Astrocyte (in vitro differentiated cells and primary cell): ENCODE data around the gene DHX38. TPM values are rescaled to one million over a fixed set of nuclear protein-coding genes. Genes with fewer than 3 reads are reported as not detected.
A peak's percentile ranks its signal among the peaks of the same experiment; 100 is the strongest.

ENCODE experiments used
- DNase-seq: peaks from one replicate; pipeline ENCODE4 v3.0.0-alpha.2; 2010; ENCODE audit warnings: low read depth
- FAIRE-seq: peaks from 2 replicates; lab custom pipeline; 2011; peaks lifted over from hg19 to GRCh38; lab: Jason Lieb, UNC
- H2AFZ ChIP-seq: 2 replicates; pipeline ENCODE4 v1.6.0; 2012; ENCODE audit warnings: low read depth, low read length, inconsistent platforms
- H3K27ac ChIP-seq: 2 replicates; pipeline ENCODE4 v1.5.1; 2011; ENCODE audit warnings: low read depth, low read length, inconsistent platforms
- H3K27me3 ChIP-seq: 2 replicates; pipeline ENCODE4 v1.6.0; 2011; ENCODE audit warnings: low read length, inconsistent platforms; ENCODE audit not compliant: insufficient read depth
- H3K36me3 ChIP-seq: 2 replicates; pipeline ENCODE4 v1.5.1; 2011; ENCODE audit warnings: low read length, inconsistent platforms; ENCODE audit not compliant: insufficient read depth
- H3K4me1 ChIP-seq: 2 replicates; pipeline ENCODE4 v1.5.1; 2011; ENCODE audit warnings: low read length, inconsistent platforms; ENCODE audit not compliant: insufficient read depth
- H3K4me2 ChIP-seq: 2 replicates; pipeline ENCODE4 v1.6.0; 2012; ENCODE audit warnings: low read length, inconsistent platforms
- H3K4me3 ChIP-seq: 2 replicates; pipeline ENCODE4 v1.5.1; 2011; ENCODE audit warnings: low read depth, mild to moderate bottlenecking, low read length, inconsistent platforms; ENCODE audit not compliant: insufficient read depth
- H3K79me2 ChIP-seq: 2 replicates; pipeline ENCODE4 v1.6.0; 2012; ENCODE audit warnings: mild to moderate bottlenecking, low read length, inconsistent platforms; ENCODE audit not compliant: insufficient read depth
- H3K9ac ChIP-seq: 2 replicates; pipeline ENCODE4 v1.6.0; 2012; ENCODE audit warnings: mild to moderate bottlenecking, low read length, inconsistent platforms
- H3K9me3 ChIP-seq: 2 replicates; pipeline ENCODE4 v1.5.1; 2012; ENCODE audit warnings: low read depth, mild to moderate bottlenecking, low read length, inconsistent platforms; ENCODE audit not compliant: insufficient read depth
- H4K20me1 ChIP-seq: 2 replicates; pipeline ENCODE4 v1.6.0; 2012; ENCODE audit warnings: low read length, inconsistent platforms; ENCODE audit not compliant: insufficient read depth
- H3K27ac Mint-ChIP-seq: one replicate; pipeline ENCODE4 v1.8.0; 2021; ENCODE audit warnings: mild to moderate bottlenecking, mixed read lengths; ENCODE audit not compliant: unreplicated experiment
- H3K27me3 Mint-ChIP-seq: one replicate; pipeline ENCODE4 v1.8.0; 2021; ENCODE audit warnings: low read depth, mixed read lengths; ENCODE audit not compliant: unreplicated experiment
- H3K36me3 Mint-ChIP-seq: one replicate; pipeline ENCODE4 v1.8.0; 2021; ENCODE audit warnings: low read depth, mixed read lengths; ENCODE audit not compliant: unreplicated experiment
- H3K4me1 Mint-ChIP-seq: one replicate; pipeline ENCODE4 v1.8.0; 2021; ENCODE audit warnings: low read depth, mixed read lengths; ENCODE audit not compliant: unreplicated experiment
- H3K4me3 Mint-ChIP-seq: one replicate; pipeline ENCODE4 v1.8.0; 2021; ENCODE audit warnings: mild to moderate bottlenecking, moderate library complexity, mixed read lengths; ENCODE audit not compliant: unreplicated experiment
- H3K9me3 Mint-ChIP-seq: one replicate; pipeline ENCODE4 v1.8.0; 2021; ENCODE audit warnings: mild to moderate bottlenecking, mixed read lengths; ENCODE audit not compliant: unreplicated experiment
- CTCF ChIP-seq: IDR thresholded peaks from 2 replicates; pipeline ENCODE4 v1.5.1; 2011; ENCODE audit warnings: low read depth, mild to moderate bottlenecking, inconsistent platforms, low read length, moderate library complexity; ENCODE audit not compliant: insufficient read depth
- EZH2 ChIP-seq: IDR thresholded peaks from 2 replicates; pipeline ENCODE4 v1.6.1; 2012; ENCODE audit warnings: mild to moderate bottlenecking, low read length, inconsistent platforms; ENCODE audit not compliant: insufficient read depth
- total RNA-seq: library from RNA; stranded (reverse); gene quantifications from 2 replicates; pipeline ENCODE4 v1.2.1, GENCODE V29; 2021

DHX38 gene
- total RNA-seq, 1 donor from 2014 or later: 49.0 TPM

- Mint-ChIP-seq H3K4me3 (no peak overlapping the region), H3K27me3 (peaks cover 18% of the 10 kb centered on the region), H3K9me3 (peaks cover 3% of the 10 kb centered on the region), H3K27ac (no peak overlapping the region), H3K36me3 (no peaks in the 10 kb centered on the region), H3K4me1 (peaks cover 2% of the 10 kb centered on the region)
- H3K9ac ChIP-seq: no peak overlapping the region
- no peaks in the 10 kb centered on the region for H3K4me1 ChIP-seq
- H3K9me3 ChIP-seq: no peaks in the 10 kb centered on the region
- FAIRE-seq (no peak), DNase-seq (no peak)
- H3K79me2 ChIP-seq: no peaks in the 10 kb centered on the region
- no peak overlapping the region for H3K27ac ChIP-seq
- TF ChIP-seq CTCF: no peak
- TF ChIP-seq EZH2: no peak
- H3K4me2 ChIP-seq: no peak overlapping the region
- H3K36me3 ChIP-seq: no peaks in the 10 kb centered on the region
- no peak overlapping the region for H3K4me3 ChIP-seq
- no peak overlapping the region for H2AFZ ChIP-seq
- no peaks in the 10 kb centered on the region for H3K27me3 ChIP-seq
- H4K20me1 ChIP-seq: no peaks in the 10 kb centered on the region
These were observed 32.1 kb upstream of the DHX38 start for GRCh38 chr16:72061564-72061963.

GRCh38 chr16:72064361-72064894 lies 29.2 kb upstream of the DHX38 start:
- Histone ChIP-seq H3K36me3 (no peaks in the 10 kb centered on the region), H3K4me1 (no peaks in the 10 kb centered on the region), H3K27ac (no peak overlapping the region), H3K4me2 (no peak overlapping the region), H3K27me3 (no peaks in the 10 kb centered on the region), H3K4me3 (no peak overlapping the region), H4K20me1 (no peaks in the 10 kb centered on the region), H3K9me3 (no peaks in the 10 kb centered on the region), H3K9ac (no peak overlapping the region), H2AFZ (no peak overlapping the region), H3K79me2 (no peaks in the 10 kb centered on the region)
- TF ChIP-seq EZH2 (no peak), CTCF (no peak)
- H3K9me3 Mint-ChIP-seq: peaks cover 3% of the 10 kb centered on the region
- no peaks in the 10 kb centered on the region for H3K4me1 Mint-ChIP-seq
- no peak for DNase-seq
- no peaks in the 10 kb centered on the region for H3K36me3 Mint-ChIP-seq
- peaks cover 18% of the 10 kb centered on the region for H3K27me3 Mint-ChIP-seq
- no peak overlapping the region for H3K27ac Mint-ChIP-seq
- H3K4me3 Mint-ChIP-seq: no peak overlapping the region
- FAIRE-seq: no peak

DNA sequence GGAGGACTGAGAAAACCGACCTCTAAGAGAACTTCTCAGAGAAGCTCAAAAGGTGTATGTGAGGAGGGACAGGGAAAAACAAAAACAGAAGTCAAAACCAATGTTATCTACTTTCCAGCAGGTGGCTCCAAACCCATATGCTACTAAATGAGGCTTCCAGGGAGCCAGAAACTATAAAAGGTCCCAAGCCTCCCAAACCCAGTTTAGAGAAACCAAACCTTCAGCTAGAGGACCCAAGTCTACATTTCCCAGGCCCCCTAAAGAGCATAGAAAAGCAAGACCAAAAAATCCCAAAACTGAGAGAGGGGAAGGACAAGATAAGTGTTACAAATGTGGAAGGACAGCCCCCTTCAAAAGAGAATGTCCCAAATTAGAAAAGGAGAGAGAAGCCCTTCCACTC lies 26.9 kb upstream of the DHX38 start:
- H3K4me1 ChIP-seq: no peaks in the 10 kb centered on the region
- H3K4me1 Mint-ChIP-seq: no peaks in the 10 kb centered on the region
- peak; percentile 40 for TF ChIP-seq CTCF
- no peak for TF ChIP-seq EZH2
- H3K36me3 Mint-ChIP-seq: no peaks in the 10 kb centered on the region
- no peak overlapping the region for H2AFZ ChIP-seq
- no peaks in the 10 kb centered on the region for H3K27me3 ChIP-seq
- H3K36me3 ChIP-seq: no peaks in the 10 kb centered on the region
- DNase-seq (peak; percentile 5), FAIRE-seq (no peak)
- H3K4me3 ChIP-seq: no peak overlapping the region
- H3K4me2 ChIP-seq: no peak overlapping the region
- H3K79me2 ChIP-seq: no peaks in the 10 kb centered on the region
- H4K20me1 ChIP-seq: no peaks in the 10 kb centered on the region
- H3K9me3 Mint-ChIP-seq: peaks cover 3% of the 10 kb centered on the region
- H3K9me3 ChIP-seq: no peaks in the 10 kb centered on the region
- H3K9ac ChIP-seq: no peak overlapping the region
- no peak overlapping the region for H3K27ac ChIP-seq
- H3K27me3 Mint-ChIP-seq: peaks cover 12% of the 10 kb centered on the region
- no peak overlapping the region for H3K27ac Mint-ChIP-seq
- H3K4me3 Mint-ChIP-seq: no peak overlapping the region
